ENCODE results near the gene FBXW12.
A peak's percentile ranks its signal among the peaks of the same experiment; 100 is the strongest.

GRCh38 chr3:48428572-48429316, 56.7 kb downstream of the FBXW12 start:
- TF ChIP-seq CTCF (IDR thresholded peaks at IDR 0.05) (no peak), POLR2A (IDR thresholded peaks at IDR 0.05) (peak in 1 of 2 donors; percentile 43), POLR2AphosphoS5 (IDR thresholded peaks at IDR 0.05; ENCODE audit: insufficient read depth in 1 of 2, low read depth in 1 of 2) (peak in 1 of 2 donors; percentile 65)
